D721Med (cell line): ENCODE results near the gene AKAP17A.
"Not testable (repeated sequence)": the region's sequence is repeated elsewhere in the genome, so short reads cannot be mapped to it uniquely, and the experiment has no call there.

Source experiments
- DNase-seq: peaks from one replicate; pipeline ENCODE4 v3.0.0; 2011; ENCODE audit warnings: low spot score; ENCODE audit not compliant: insufficient read length
- FAIRE-seq: peaks from 2 replicates; lab custom pipeline; 2011; peaks lifted over from hg19 to GRCh38; lab: Jason Lieb, UNC
- TF ChIP-seq, protein P1 (sequence below): IDR thresholded peaks from 2 replicates; pipeline ENCODE4 v1.5.1; 2012; ENCODE audit warnings: mild to moderate bottlenecking, control low read depth; ENCODE audit not compliant: insufficient read depth; ENCODE audit errors: missing control alignments

Gene AKAP17A

DNA sequence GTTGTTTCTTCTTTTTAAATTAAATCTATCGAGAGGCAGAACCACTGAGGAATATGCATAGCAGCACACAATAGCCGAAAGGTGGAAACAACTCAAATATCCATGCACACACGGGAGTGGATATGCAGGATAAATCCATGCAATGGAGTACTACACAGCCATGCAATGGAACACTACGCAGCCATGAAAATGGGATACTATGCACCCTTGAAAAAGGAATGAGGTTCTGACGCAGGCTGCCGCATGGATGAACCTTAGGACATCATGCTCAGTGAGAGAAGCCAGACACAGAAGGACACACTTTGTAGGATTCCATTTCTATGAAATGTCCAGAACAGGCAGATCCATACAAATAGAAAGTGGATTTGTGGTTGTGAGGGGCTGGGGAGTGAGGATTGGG is 36.0 kb upstream of the AKAP17A start:
- FAIRE-seq (no peak), DNase-seq (no peak)
- TF ChIP-seq, protein P1, sequence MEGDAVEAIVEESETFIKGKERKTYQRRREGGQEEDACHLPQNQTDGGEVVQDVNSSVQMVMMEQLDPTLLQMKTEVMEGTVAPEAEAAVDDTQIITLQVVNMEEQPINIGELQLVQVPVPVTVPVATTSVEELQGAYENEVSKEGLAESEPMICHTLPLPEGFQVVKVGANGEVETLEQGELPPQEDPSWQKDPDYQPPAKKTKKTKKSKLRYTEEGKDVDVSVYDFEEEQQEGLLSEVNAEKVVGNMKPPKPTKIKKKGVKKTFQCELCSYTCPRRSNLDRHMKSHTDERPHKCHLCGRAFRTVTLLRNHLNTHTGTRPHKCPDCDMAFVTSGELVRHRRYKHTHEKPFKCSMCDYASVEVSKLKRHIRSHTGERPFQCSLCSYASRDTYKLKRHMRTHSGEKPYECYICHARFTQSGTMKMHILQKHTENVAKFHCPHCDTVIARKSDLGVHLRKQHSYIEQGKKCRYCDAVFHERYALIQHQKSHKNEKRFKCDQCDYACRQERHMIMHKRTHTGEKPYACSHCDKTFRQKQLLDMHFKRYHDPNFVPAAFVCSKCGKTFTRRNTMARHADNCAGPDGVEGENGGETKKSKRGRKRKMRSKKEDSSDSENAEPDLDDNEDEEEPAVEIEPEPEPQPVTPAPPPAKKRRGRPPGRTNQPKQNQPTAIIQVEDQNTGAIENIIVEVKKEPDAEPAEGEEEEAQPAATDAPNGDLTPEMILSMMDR = no peak

- DNase-seq = not testable (repeated sequence)
Measured at GRCh38 chrX:1557442-1557841, 34.0 kb upstream of the AKAP17A start.

DNA sequence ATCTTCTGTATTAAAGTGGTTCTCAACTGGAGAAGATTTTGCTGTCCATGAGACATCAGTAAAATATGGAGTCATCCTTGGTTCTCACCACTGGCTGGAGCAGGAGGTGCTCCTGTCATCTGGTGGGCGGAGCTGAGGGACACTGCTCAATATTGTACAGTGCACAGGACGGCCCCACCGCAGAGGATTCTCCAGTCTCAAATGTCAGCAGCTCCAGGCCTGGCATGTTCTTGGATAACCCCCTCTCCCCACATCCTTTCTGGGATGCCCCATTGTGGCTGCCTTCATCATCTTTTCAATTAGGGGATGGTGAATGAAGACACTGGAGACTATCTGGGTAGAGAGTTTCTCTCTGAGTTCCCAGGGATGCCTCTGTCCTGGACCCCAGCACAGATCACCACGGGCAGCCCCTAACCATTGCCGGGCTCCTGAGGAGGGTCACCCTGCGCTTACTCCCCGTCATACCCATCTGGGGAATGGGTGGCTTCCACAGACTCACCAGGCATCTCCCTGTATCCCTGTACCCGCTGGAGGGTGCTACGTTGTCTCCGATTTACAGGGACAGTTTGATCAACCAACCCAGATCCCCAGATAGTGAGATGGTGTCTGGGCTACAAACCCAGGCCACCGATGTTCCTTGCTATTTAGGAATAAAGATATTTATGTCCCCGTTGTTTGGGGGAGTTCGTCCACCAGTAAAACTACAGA is 32.5 kb upstream of the AKAP17A start:
- DNase-seq (no peak), FAIRE-seq (no peak)
- TF ChIP-seq, protein P1 = no peak

More at GRCh38 chrX:1557442-1557841, 34.0 kb upstream of the AKAP17A start:
- not testable (repeated sequence) for FAIRE-seq

DNA sequence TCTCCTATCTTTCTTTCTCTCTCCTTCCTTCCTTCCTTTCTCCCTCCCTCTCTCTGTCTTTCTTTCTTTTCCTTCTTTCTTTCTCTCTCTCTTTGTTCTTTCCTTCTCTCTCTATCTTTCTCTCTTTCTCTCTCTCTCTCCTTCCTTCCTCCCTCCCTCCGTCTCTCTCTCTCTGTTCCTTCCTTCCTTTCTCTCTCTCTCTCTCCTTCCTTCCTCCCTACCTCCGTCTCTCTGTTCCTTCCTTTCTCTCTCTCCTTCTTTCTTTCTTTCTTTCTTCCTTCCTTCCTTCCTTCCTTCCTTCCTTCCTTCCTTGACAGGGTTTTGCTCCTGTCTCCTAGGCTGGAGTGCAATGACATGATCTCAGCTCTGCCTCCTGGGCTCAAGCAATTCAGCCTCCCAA is 30.2 kb upstream of the AKAP17A start:
- no peak for FAIRE-seq
- no peak for DNase-seq
- TF ChIP-seq, protein P1 = no peak

- DNase-seq, FAIRE-seq: not testable (repeated sequence)
Measured at GRCh38 chrX:1564077-1564476, 27.3 kb upstream of the AKAP17A start.

DNA sequence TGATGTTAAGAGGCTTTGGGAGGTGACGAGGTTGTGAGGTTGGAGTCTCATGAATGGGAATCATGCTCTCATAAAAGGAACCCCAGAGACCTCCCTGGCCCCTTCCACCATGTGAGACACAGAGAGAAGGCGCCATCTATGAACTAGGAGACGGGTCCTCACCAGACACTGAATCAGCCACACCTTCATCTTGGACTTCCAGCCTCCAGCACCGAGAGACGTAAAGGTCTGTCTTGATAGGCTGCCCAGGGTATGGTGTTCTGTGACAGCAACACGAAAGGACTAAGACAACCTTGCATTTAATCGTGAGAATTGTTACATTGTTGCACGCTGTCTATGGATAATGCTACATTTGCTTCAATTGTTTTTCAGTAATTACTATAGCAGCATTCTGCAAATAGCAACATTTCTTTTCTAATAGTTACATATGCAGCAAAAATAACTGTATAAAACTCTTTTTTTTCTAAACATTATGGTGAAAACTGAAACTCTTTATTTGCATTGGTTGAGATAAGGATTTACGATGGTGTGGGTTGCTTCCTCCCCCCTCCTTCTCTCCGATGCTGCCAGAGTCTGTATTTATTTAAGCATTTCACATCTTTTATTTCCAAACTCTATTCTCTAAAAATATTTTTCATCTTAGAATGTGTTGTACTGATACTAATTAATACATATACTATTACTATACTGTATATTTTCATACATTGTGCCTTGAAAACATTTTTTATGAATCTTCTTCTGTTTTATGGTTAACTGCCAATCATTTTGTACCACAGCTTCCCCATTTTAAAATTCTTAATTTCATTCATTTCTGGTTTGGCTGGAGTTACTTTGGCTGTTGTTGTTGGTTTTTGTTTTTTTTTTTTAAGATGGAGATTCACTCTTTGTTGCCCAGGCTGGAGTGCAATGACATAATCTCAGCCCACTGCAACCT is 26.4 kb upstream of the AKAP17A start:
- FAIRE-seq = no peak
- no peak for DNase-seq
- TF ChIP-seq, protein P1 = no peak

GRCh38 chrX:1574181-1574580 is 17.2 kb upstream of the AKAP17A start:
- not testable (repeated sequence) for FAIRE-seq

GRCh38 chrX:1576201-1576992 is 15.0 kb upstream of the AKAP17A start:
- TF ChIP-seq, protein P1 = no peak
- DNase-seq = no peak
- FAIRE-seq = no peak

More at GRCh38 chrX:1574181-1574580, 17.2 kb upstream of the AKAP17A start:
- DNase-seq = not testable (repeated sequence)
